ENCODE measurements around the gene C8A.

DNA sequence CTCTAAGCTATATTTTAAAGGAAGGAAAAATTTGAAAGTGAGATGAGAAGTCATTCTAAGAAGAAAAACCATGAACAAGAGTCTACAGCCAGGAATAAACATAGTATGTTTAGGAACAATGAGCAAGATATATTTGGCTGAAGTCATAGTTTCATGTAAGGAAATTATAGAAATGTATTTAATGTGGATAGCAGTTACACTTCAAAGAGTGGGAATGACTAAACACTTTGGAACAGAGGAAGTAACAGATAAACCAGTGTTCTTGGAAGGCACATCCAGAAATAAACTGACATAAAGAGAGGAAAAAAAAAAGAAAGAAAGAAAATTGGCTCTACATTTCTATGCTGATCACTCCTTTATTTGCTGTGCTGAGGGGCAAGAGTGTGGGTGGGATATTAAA lies 18.0 kb downstream of the C8A start:
- TF ChIP-seq, protein P1, sequence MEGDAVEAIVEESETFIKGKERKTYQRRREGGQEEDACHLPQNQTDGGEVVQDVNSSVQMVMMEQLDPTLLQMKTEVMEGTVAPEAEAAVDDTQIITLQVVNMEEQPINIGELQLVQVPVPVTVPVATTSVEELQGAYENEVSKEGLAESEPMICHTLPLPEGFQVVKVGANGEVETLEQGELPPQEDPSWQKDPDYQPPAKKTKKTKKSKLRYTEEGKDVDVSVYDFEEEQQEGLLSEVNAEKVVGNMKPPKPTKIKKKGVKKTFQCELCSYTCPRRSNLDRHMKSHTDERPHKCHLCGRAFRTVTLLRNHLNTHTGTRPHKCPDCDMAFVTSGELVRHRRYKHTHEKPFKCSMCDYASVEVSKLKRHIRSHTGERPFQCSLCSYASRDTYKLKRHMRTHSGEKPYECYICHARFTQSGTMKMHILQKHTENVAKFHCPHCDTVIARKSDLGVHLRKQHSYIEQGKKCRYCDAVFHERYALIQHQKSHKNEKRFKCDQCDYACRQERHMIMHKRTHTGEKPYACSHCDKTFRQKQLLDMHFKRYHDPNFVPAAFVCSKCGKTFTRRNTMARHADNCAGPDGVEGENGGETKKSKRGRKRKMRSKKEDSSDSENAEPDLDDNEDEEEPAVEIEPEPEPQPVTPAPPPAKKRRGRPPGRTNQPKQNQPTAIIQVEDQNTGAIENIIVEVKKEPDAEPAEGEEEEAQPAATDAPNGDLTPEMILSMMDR (IDR thresholded peaks at IDR 0.05; ENCODE audit: insufficient read depth, low read length): no peak
- no peak for TF ChIP-seq POLR2AphosphoS5 (IDR thresholded peaks at IDR 0.05; ENCODE audit: low read depth)
